Testis (tissue), 2 donors: Measurements from ENCODE around the gene BAZ1A.

Experiments used
- POLR2A ChIP-seq: fragments of 450-650 bp; IDR thresholded peaks from one replicate; pipeline ENCODE4 v1.6.1; 2017; ENCODE audit warnings: antibody characterized with exemption, mild to moderate bottlenecking, moderate library complexity
- TF ChIP-seq, protein P1 (sequence below), 3 experiments: fragments of 450-650 bp in 2 of 3; fragments of 200-600 bp in 1 of 3; sonication (generic) in 1 of 3; IDR thresholded peaks; one replicate each; pipeline ENCODE4 v1.5.1; 2016 to 2019; ENCODE audit warnings: antibody characterized with exemption in 3 of 3, mild to moderate bottlenecking in 2 of 3, moderate library complexity in 1 of 3

DNA sequence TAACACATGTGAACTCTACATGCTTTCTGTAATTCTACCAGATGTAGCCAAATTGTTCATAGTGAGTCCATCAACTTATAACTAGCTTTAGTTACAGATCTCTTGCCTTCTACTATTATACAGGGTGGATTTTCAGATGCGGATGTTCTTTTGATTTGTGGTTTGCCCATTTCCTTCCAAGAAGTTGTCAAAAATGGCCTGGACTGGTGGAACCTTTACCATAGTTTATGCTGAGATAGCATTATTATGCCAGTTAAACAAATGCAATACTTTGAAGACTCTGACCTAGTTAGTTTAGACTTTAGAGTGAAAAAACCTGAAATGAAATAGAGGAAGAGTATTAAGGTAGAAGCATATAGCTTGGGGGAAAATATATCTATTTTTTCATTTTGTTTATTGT is 133.3 kb downstream of the BAZ1A start:
- TF ChIP-seq, protein P1, sequence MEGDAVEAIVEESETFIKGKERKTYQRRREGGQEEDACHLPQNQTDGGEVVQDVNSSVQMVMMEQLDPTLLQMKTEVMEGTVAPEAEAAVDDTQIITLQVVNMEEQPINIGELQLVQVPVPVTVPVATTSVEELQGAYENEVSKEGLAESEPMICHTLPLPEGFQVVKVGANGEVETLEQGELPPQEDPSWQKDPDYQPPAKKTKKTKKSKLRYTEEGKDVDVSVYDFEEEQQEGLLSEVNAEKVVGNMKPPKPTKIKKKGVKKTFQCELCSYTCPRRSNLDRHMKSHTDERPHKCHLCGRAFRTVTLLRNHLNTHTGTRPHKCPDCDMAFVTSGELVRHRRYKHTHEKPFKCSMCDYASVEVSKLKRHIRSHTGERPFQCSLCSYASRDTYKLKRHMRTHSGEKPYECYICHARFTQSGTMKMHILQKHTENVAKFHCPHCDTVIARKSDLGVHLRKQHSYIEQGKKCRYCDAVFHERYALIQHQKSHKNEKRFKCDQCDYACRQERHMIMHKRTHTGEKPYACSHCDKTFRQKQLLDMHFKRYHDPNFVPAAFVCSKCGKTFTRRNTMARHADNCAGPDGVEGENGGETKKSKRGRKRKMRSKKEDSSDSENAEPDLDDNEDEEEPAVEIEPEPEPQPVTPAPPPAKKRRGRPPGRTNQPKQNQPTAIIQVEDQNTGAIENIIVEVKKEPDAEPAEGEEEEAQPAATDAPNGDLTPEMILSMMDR (IDR thresholded peaks at IDR 0.05), result no peak
- no peak for TF ChIP-seq POLR2A
